GM20431 (cell line): Measurements from ENCODE around the gene AFF3.
"Not testable (repeated sequence)": the region's sequence is repeated elsewhere in the genome, so short reads cannot be mapped to it uniquely, and the experiment has no call there.

Source experiments
- in situ Hi-C: fragments of 300-500 bp; cut with MseI, MboI; formaldehyde crosslinking; loops from one replicate; pipeline ENCODE4 v1.15.0; 2020; ENCODE audit warnings: low sequenced_read_pairs; ENCODE audit not compliant: unreplicated experiment

AFF3 gene

DNA sequence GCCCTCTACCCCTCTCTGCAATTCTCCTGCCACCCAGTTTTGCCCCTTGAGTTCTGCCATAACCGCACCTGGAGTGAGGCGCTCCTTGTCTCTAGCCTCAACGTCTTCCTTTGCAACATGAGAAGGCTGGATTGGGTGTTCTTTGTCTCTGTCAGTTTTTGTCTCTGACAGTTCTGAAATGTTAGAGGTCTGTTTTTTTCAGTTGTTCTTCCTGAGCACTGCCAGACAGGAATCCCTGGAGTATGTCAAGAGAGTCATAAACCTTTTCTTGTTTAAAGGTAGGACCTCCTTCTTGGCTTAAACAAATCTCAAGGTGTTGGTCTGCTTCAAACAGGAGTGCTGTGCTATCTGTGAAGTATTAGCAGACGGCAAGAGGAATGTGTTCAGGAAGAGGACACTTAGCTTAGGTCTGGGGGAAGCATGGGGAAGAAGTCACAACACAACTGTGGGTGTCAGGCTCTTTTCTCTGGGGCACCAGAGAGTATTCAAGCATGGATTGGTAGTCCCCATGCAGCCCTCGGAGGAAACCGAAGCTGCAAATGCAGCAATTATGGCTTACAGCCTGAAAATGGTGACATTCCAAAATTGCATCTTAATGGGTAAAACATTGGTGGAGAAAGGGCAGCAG lies 32.3 kb downstream of the AFF3 start:
- in situ Hi-C loops, result no loop called here

GRCh38 chr2:100108648-100109020 lies 33.8 kb downstream of the AFF3 start:
- in situ Hi-C loops, result not testable (repeated sequence)

GRCh38 chr2:100107906-100108647 lies 34.3 kb downstream of the AFF3 start:
- in situ Hi-C loops, result no loop called here

DNA sequence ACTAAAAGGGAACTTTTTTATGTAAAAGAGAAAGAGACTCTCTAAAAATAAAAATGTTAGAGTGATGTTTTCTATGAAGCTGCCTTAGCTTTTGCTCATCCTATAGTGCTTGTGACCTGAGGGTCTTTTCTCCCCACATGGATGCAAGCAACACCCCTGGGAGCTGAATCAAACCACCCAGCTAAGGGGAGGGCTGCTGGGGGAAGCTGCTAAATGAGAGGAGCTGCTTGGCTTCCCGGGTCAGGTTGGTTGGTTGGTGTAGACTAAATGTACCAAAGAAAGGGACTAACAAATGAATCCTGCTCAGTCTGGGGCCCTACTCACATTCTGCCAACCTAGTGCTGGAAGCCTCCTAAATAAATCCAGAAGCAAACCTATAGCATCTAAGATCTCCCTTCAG lies 35.0 kb downstream of the AFF3 start:
- in situ Hi-C loops, result no loop called here

- in situ Hi-C loops, result no loop called here
These were observed 35.9 kb downstream of the AFF3 start for GRCh38 chr2:100106460-100106859.

DNA sequence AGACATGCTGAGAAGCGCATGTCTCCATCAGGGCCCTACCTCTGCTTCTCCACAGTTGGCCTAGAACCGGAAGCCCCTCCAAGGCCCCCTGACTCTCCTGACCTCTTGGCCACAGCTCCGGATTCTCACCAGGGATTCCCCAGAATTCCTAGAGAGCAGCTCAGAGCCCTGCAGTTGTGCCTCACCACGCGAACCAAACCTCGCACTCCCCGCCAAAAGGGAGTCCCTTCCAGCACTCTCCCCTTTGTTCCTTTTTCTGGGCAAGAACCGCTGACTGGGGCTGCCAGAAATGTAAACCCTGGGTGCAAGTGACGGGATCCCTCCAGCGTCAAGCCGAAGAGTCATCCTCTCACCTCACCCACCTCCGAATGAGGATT lies 36.7 kb downstream of the AFF3 start:
- in situ Hi-C loops, result no loop called here

DNA sequence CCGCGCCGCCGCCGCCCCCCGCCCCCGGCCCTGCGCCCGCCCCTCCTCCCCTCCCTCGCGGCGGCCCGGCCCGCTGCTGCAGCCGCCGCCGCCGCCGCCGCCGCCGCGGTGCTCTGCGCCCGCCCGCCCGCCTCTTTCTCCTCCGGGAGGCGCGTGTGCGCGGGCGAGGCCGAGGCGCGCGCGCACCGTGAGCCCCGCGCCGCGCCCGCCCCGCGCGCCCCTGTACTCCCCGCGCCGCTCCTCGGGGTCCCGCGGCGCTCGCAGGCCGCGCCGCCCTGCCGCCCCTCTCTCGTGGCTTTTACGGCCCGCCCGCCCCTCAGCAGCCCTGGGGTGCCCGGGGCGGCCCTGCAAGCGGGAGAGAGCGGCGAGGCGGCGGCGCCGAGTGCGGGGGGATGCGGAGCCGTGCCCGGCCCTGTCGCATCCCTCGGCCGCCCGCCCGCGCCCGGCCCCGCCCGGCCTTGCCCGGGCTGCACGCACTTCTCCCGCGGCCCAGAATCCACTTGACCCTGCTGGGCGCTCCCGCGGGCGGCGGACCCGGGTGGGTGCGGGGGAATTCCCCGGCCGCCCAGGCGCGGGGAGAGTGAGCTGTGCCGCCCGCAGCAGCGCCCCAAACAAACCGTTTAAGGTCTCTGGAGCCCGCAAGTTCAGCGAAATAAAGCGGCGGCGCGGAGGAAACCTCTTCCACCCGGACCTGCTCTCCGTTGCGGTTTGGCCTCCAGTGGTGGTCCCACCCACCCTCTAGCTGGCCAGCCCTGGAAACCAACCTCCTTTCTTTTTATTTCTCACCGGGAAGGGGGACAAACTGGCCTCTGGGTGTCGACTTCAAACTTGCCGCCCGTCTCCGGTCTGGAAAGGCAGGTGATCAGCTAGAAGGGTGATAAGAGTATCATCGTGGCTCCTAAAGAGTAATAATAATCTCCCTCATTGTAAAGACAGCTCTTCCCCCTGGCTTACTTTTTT lies 37.4 kb downstream of the AFF3 start:
- in situ Hi-C loops, result no loop called here

- in situ Hi-C loops, result not testable (repeated sequence)
These were observed 38.1 kb downstream of the AFF3 start for GRCh38 chr2:100104265-100104664.

DNA sequence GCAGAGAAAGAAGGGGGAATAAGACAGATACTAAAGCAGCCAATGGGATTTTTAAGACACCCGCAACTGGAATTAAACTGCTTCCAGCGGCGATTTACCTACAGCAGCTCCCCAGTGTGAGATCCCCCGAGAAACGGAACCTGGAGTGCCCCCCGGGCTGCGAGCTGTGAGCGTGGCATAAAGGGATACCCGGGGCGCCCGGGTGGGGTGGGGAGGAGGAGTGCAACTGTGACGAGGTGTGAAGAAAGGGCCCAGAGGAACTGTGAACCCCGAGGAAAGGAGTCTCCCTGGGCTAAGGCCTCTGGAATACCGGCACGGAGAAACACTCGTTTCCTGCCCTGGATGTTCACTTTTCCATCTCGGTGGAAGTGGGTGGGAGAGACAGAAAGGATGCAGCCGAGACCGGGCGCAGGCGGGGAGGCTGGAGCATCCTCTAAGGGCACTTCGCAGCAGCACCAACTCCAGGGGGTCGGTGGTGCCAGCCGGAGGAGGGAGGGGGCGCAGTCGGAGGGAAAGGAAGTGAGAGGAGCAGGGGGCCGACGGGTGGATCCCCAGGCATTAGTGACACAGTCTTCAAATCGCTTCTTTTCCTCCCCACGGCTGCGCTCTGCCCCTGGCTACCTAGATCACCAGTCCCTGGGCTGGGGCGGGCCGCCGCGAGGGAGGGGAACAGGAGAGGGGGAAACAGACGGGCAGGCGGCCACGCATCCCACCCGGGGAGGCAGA lies 38.7 kb downstream of the AFF3 start:
- in situ Hi-C loops, result not testable (repeated sequence)

DNA sequence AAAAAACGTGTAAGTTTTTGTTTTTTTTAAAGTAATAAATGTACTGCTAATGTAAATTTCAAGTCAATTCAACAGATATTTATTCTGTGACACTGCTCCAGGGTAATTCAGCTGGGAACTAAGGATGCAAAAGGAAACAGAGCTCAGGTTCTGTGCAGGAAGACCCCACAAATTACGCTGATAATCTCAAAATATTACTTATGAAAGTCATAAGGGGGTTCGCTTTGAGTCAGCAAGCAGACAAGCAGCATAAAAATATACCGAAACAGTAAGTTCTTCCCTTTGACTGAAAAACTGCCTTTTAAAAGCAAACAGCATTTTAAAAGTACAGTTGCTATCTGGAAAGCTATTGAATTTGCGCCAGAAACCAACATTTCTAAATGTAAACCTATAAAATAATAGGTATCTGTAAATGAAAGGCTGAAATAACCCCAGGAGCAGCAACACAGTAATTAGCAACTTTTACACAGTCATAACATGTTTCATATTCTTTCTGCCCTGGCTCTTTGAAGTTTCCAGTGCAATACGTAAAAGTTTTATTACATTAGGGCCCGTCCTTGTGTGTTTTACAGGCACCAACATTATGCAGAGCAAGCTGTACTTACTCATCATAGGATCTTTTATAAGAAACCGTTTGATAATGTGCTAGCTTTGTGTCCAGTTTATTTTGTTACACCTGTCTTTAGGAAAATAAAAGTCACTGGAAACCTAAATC lies 39.8 kb downstream of the AFF3 start:
- in situ Hi-C loops, result not testable (repeated sequence)

- in situ Hi-C loops, result not testable (repeated sequence)
These were observed 43.5 kb downstream of the AFF3 start for GRCh38 chr2:100098855-100099254.

DNA sequence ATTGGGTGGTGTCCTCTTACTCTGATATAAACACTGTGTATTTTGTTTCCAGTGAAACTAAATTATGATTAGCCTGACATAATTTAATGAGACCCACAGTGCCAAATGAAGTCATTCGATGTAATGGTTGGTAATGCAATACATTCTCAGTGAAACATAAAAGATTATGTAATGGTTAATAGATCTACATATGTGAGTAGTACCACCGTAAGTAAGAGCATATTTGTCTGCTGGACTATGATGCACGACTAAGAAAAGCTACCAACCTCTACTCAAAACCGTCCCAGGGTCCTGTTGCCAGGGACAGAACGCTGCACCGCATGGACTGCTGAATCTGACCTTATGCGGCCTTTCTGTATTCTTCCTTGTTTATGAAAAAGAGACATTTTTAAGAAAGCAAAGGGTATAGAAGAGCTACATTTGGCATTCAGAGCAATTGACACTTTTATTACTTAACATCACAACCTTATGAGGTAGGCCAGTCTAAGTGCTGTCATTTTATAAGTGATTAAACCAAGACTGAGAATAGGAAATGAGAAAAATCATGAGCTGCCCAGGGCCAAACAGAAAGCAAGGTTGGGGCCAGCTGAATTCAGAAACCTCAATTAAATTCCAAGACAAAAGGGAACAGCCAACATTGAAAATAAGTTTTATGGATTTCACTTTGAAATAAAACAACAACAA lies 44.6 kb downstream of the AFF3 start:
- in situ Hi-C loops, result not testable (repeated sequence)

- in situ Hi-C loops, result not testable (repeated sequence)
These were observed 46.5 kb downstream of the AFF3 start for GRCh38 chr2:100095845-100096244.

GRCh38 chr2:100091807-100092206 lies 50.6 kb downstream of the AFF3 start:
- in situ Hi-C loops, result not testable (repeated sequence)

GRCh38 chr2:100085744-100086143 lies 56.6 kb downstream of the AFF3 start:
- in situ Hi-C loops, result not testable (repeated sequence)

DNA sequence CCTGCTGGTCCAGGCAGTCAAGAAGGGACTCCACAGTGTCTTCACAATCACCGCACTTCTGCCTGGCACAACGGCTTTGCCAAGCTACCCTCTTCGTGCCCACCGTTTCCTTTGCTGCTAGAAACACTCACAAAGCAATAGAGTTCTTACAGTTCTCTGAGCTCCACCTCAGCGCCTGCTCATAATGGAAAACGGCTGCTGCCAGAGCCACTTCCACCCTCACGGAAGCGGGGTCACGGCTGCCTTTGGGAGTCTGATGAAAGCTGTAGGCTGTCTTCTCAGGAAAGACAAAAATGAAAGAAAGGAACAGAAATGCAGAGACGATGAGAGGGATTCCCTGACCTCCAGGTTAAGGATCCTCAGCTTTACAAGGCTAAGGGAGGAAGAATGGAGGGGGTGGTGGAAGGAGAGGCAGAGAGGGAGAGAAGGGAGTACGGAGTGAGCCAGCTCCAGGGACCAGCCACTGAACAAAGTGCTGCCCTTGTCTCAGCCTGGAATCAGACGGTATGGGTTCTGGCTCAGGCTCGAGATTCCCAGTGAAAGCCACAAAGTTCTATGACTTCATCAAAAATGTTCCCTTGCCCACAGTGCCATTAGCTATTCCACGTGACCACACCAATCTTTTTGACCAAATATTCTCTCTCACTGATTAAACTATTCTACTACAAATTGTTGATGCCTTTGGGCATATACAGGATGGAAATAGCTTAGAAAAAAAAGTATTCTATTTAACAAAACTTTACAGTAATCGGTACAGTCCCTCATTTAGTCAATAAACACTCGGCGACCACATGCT lies 58.8 kb downstream of the AFF3 start:
- in situ Hi-C loops, result not testable (repeated sequence)

DNA sequence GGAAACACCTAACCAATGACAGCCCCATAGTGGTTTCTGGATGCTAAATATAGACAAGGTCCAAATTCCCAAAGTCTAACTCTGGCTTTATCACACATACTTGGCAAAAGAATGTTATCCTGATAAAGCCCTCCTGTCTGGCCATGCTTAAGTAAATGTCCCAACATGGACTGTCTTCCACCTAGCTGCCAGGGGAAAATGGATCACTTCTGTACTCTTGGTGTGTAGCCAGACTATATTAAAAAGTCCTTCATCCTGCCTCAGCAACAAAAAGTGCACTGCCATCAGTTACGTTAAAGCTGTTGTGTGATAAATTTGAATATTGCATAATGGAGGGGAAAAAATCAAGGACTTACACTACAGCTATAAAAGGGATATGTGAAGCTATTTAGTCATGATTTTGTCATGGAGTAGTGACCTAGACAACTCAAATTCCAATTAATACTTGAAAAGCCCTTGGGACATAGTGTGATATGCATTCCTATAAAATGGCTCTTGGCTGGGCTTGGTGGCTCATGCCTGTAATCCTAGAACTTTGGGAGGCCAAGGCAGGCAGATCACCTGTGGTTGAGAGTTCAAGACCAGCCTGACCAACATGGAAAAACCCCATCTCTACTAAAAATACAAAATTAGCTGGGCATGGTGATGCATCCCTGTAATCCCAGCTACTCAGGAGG lies 60.0 kb downstream of the AFF3 start:
- in situ Hi-C loops, result not testable (repeated sequence)

DNA sequence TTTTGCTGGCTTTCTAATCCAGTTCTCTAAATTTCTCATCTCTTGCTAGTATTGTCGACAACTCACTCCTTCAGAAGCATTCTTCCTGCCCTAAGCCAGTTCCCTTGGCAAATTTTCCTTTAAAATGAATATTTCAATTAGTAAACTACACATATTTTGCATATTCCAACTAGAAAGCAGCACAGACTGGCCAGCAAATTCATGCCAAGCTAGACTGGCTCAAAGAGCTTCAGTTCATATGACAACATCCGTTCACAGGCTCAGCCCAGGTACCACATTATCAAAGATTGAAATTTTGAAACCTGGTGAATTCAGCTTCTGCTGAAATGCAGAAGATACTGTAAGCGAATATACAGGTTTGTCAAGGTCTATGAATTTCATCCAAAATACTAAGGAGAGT lies 64.5 kb downstream of the AFF3 start:
- in situ Hi-C loops, result no loop called here
